Astrocyte (in vitro differentiated cells and primary cell): ENCODE measurements around the gene PTPRU. TPM values are rescaled to one million over a fixed set of nuclear protein-coding genes. Genes with fewer than 3 reads are reported as not detected.

ENCODE experiments used
- DNase-seq: peaks from one replicate; pipeline ENCODE4 v3.0.0-alpha.2; 2010; ENCODE audit warnings: low read depth
- FAIRE-seq: peaks from 2 replicates; lab custom pipeline; 2011; peaks lifted over from hg19 to GRCh38; lab: Jason Lieb, UNC
- H2AFZ ChIP-seq: 2 replicates; pipeline ENCODE4 v1.6.0; 2012; ENCODE audit warnings: low read depth, low read length, inconsistent platforms
- H3K27ac ChIP-seq: 2 replicates; pipeline ENCODE4 v1.5.1; 2011; ENCODE audit warnings: low read depth, low read length, inconsistent platforms
- H3K27me3 ChIP-seq: 2 replicates; pipeline ENCODE4 v1.6.0; 2011; ENCODE audit warnings: low read length, inconsistent platforms; ENCODE audit not compliant: insufficient read depth
- H3K36me3 ChIP-seq: 2 replicates; pipeline ENCODE4 v1.5.1; 2011; ENCODE audit warnings: low read length, inconsistent platforms; ENCODE audit not compliant: insufficient read depth
- H3K4me1 ChIP-seq: 2 replicates; pipeline ENCODE4 v1.5.1; 2011; ENCODE audit warnings: low read length, inconsistent platforms; ENCODE audit not compliant: insufficient read depth
- H3K4me2 ChIP-seq: 2 replicates; pipeline ENCODE4 v1.6.0; 2012; ENCODE audit warnings: low read length, inconsistent platforms
- H3K4me3 ChIP-seq: 2 replicates; pipeline ENCODE4 v1.5.1; 2011; ENCODE audit warnings: low read depth, mild to moderate bottlenecking, low read length, inconsistent platforms; ENCODE audit not compliant: insufficient read depth
- H3K79me2 ChIP-seq: 2 replicates; pipeline ENCODE4 v1.6.0; 2012; ENCODE audit warnings: mild to moderate bottlenecking, low read length, inconsistent platforms; ENCODE audit not compliant: insufficient read depth
- H3K9ac ChIP-seq: 2 replicates; pipeline ENCODE4 v1.6.0; 2012; ENCODE audit warnings: mild to moderate bottlenecking, low read length, inconsistent platforms
- H3K9me3 ChIP-seq: 2 replicates; pipeline ENCODE4 v1.5.1; 2012; ENCODE audit warnings: low read depth, mild to moderate bottlenecking, low read length, inconsistent platforms; ENCODE audit not compliant: insufficient read depth
- H4K20me1 ChIP-seq: 2 replicates; pipeline ENCODE4 v1.6.0; 2012; ENCODE audit warnings: low read length, inconsistent platforms; ENCODE audit not compliant: insufficient read depth
- H3K27ac Mint-ChIP-seq: one replicate; pipeline ENCODE4 v1.8.0; 2021; ENCODE audit warnings: mild to moderate bottlenecking, mixed read lengths; ENCODE audit not compliant: unreplicated experiment
- H3K27me3 Mint-ChIP-seq: one replicate; pipeline ENCODE4 v1.8.0; 2021; ENCODE audit warnings: low read depth, mixed read lengths; ENCODE audit not compliant: unreplicated experiment
- H3K36me3 Mint-ChIP-seq: one replicate; pipeline ENCODE4 v1.8.0; 2021; ENCODE audit warnings: low read depth, mixed read lengths; ENCODE audit not compliant: unreplicated experiment
- H3K4me1 Mint-ChIP-seq: one replicate; pipeline ENCODE4 v1.8.0; 2021; ENCODE audit warnings: low read depth, mixed read lengths; ENCODE audit not compliant: unreplicated experiment
- H3K4me3 Mint-ChIP-seq: one replicate; pipeline ENCODE4 v1.8.0; 2021; ENCODE audit warnings: mild to moderate bottlenecking, moderate library complexity, mixed read lengths; ENCODE audit not compliant: unreplicated experiment
- H3K9me3 Mint-ChIP-seq: one replicate; pipeline ENCODE4 v1.8.0; 2021; ENCODE audit warnings: mild to moderate bottlenecking, mixed read lengths; ENCODE audit not compliant: unreplicated experiment
- CTCF ChIP-seq: IDR thresholded peaks from 2 replicates; pipeline ENCODE4 v1.5.1; 2011; ENCODE audit warnings: low read depth, mild to moderate bottlenecking, inconsistent platforms, low read length, moderate library complexity; ENCODE audit not compliant: insufficient read depth
- EZH2 ChIP-seq: IDR thresholded peaks from 2 replicates; pipeline ENCODE4 v1.6.1; 2012; ENCODE audit warnings: mild to moderate bottlenecking, low read length, inconsistent platforms; ENCODE audit not compliant: insufficient read depth
- total RNA-seq: library from RNA; stranded (reverse); gene quantifications from 2 replicates; pipeline ENCODE4 v1.2.1, GENCODE V29; 2021

PTPRU gene
- total RNA-seq, 1 donor from 2014 or later = 36.6 TPM

- Mint-ChIP-seq H3K27me3 (no peaks in the 10 kb centered on the region), H3K4me1 (peaks cover 18% of the 10 kb centered on the region), H3K36me3 (peaks cover 7% of the 10 kb centered on the region), H3K9me3 (no peaks in the 10 kb centered on the region), H3K27ac (peak overlapping the region; percentile 96), H3K4me3 (no peak overlapping the region)
- Histone ChIP-seq H3K4me3 (no peak overlapping the region), H3K9ac (peak overlapping the region; percentile 62), H3K36me3 (peaks cover 17% of the 10 kb centered on the region), H4K20me1 (no peaks in the 10 kb centered on the region), H3K4me1 (peaks cover 10% of the 10 kb centered on the region), H3K4me2 (peak overlapping the region; percentile 59), H3K79me2 (no peaks in the 10 kb centered on the region), H2AFZ (peak overlapping the region; percentile 53), H3K27ac (peak overlapping the region; percentile 84), H3K9me3 (no peaks in the 10 kb centered on the region), H3K27me3 (no peaks in the 10 kb centered on the region)
- TF ChIP-seq CTCF = peak; percentile 98
- no peak for TF ChIP-seq EZH2
- DNase-seq = peak; percentile 94
- FAIRE-seq = peak; percentile 87
These were observed 33.6 kb upstream of the PTPRU start for GRCh38 chr1:29202584-29203340.

DNA sequence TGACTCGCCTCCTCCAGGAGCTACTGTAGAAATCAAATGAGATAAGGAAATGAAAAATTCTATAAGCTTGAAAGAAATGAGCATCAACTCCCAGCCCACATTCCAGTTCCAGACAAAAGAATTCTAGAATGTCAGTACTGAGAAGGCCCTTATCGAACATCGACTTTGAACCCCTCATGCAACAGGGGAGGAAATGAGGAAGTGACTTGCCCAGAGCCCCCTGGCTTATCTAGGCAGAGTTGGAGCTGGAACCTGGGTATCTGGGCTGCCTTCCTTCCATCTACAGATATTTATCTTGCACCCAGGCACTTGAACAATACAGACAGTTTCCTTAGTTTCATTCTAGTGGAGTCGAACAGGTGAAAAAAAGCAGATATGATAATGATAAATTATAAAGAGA lies 27.9 kb upstream of the PTPRU start:
- peaks cover 8% of the 10 kb centered on the region for H3K36me3 ChIP-seq
- peaks cover 13% of the 10 kb centered on the region for H3K36me3 Mint-ChIP-seq
- H3K27ac Mint-ChIP-seq = no peak overlapping the region
- H2AFZ ChIP-seq = no peak overlapping the region
- no peaks in the 10 kb centered on the region for H3K27me3 ChIP-seq
- no peak for TF ChIP-seq EZH2
- no peak for TF ChIP-seq CTCF
- no peaks in the 10 kb centered on the region for H3K79me2 ChIP-seq
- peaks cover 23% of the 10 kb centered on the region for H3K4me1 Mint-ChIP-seq
- DNase-seq = no peak
- no peak overlapping the region for H3K9ac ChIP-seq
- no peaks in the 10 kb centered on the region for H4K20me1 ChIP-seq
- no peak overlapping the region for H3K4me3 Mint-ChIP-seq
- H3K4me3 ChIP-seq = no peak overlapping the region
- no peak overlapping the region for H3K27ac ChIP-seq
- H3K9me3 Mint-ChIP-seq = no peaks in the 10 kb centered on the region
- no peak for FAIRE-seq
- H3K27me3 Mint-ChIP-seq = no peaks in the 10 kb centered on the region
- H3K9me3 ChIP-seq = no peaks in the 10 kb centered on the region
- no peak overlapping the region for H3K4me2 ChIP-seq
- peaks cover 10% of the 10 kb centered on the region for H3K4me1 ChIP-seq

GRCh38 chr1:29209173-29209572 lies 27.1 kb upstream of the PTPRU start:
- Histone ChIP-seq H2AFZ (no peak overlapping the region), H3K79me2 (no peaks in the 10 kb centered on the region), H3K9ac (peak overlapping the region; percentile 33), H3K27me3 (no peaks in the 10 kb centered on the region), H3K4me1 (peaks cover 10% of the 10 kb centered on the region), H3K27ac (no peak overlapping the region), H4K20me1 (no peaks in the 10 kb centered on the region), H3K4me3 (no peak overlapping the region), H3K9me3 (no peaks in the 10 kb centered on the region), H3K4me2 (peak overlapping the region; percentile 28), H3K36me3 (peaks cover 9% of the 10 kb centered on the region)
- H3K4me3 Mint-ChIP-seq = peak overlapping the region; percentile 3
- TF ChIP-seq CTCF (no peak), EZH2 (no peak)
- H3K27me3 Mint-ChIP-seq = no peaks in the 10 kb centered on the region
- FAIRE-seq = no peak
- H3K4me1 Mint-ChIP-seq = peaks cover 23% of the 10 kb centered on the region
- H3K36me3 Mint-ChIP-seq = peaks cover 14% of the 10 kb centered on the region
- H3K9me3 Mint-ChIP-seq = no peaks in the 10 kb centered on the region
- peak overlapping the region; percentile 77 for H3K27ac Mint-ChIP-seq
- peak; percentile 54 for DNase-seq
